GM12891 (cell line): ENCODE data around the gene TBC1D32.

ENCODE experiments used
- PAX5 ChIP-seq: IDR thresholded peaks from 2 replicates; pipeline ENCODE4 v1.6.1; 2011; ENCODE audit warnings: low read length, moderate library complexity, mild to moderate bottlenecking; ENCODE audit not compliant: insufficient read depth, severe bottlenecking
- POLR2A ChIP-seq: IDR thresholded peaks from 2 replicates; pipeline ENCODE4 v1.6.1; 2011; ENCODE audit warnings: low read depth, low read length, control low read depth
- POLR2AphosphoS5 ChIP-seq: IDR thresholded peaks from 2 replicates; pipeline ENCODE4 v1.6.1; 2011; ENCODE audit warnings: low read depth, low read length, control low read depth
- SPI1 ChIP-seq: IDR thresholded peaks from 2 replicates; pipeline ENCODE4 v1.6.1; 2011; ENCODE audit warnings: low read depth, low read length, control low read depth
- TAF1 ChIP-seq: IDR thresholded peaks from 2 replicates; pipeline ENCODE4 v1.6.1; 2011; ENCODE audit warnings: low read depth, low read length, control low read depth

GRCh38 chr6:121285041-121285440 is 49.2 kb downstream of the TBC1D32 start:
- TF ChIP-seq POLR2AphosphoS5: no peak
- no peak for TF ChIP-seq PAX5
- no peak for TF ChIP-seq POLR2A
- no peak for TF ChIP-seq TAF1
- no peak for TF ChIP-seq SPI1
